K562 (cell line): ENCODE results near the gene AK2. TPM values are rescaled to one million over a fixed set of nuclear protein-coding genes. Genes with fewer than 3 reads are reported as not detected.

Source experiments
- ATAC-seq: fragments of 200-7000 bp; cut with Tn5 transposase; 3 replicates; pipeline ENCODE4 v1.9.1; 2020; ENCODE audit warnings: moderate library complexity
- BruUV-seq: library from RNA; stranded (reverse); fragments of 400-500 nt; replicated peaks from 2 replicates; lab custom pipeline; 2021; lab: Mats Ljungman, UMichigan
- CTCF ChIA-PET: fragments of 300-600 bp; formaldehyde crosslinking; extraction: SDS; loops from one replicate; lab custom pipeline; 2021; ENCODE audit warnings: low intra/inter-chr PET ratio; lab: Yijun Ruan, JAX
- POLR2A ChIA-PET: fragments of 300-600, 350-650 bp; sonication (Branson Sonifier 250); formaldehyde crosslinking; extraction: SDS; loops from one replicate; lab custom pipeline; 2021; ENCODE audit warnings: antibody characterized with exemption, inconsistent platforms; lab: Yijun Ruan, JAX
- DNase-seq, 4 experiments: peaks; one replicate each; pipeline versions ENCODE4 v3.0.0 to v3.0.0-alpha.2; 2011 to 2018; ENCODE audit warnings: low spot score in 3 of 4, mixed read lengths in 3 of 4; ENCODE audit errors: extremely low read depth in 1 of 4
- FAIRE-seq: peaks from 2 replicates; lab custom pipeline; 2011; peaks lifted over from hg19 to GRCh38; lab: Jason Lieb, UNC
- H2AFZ ChIP-seq: 2 replicates; pipeline ENCODE4 v1.6.0; 2011; ENCODE audit warnings: low read depth, low read length, control low read depth, inconsistent platforms
- H3K27ac ChIP-seq: fragments of 200-600 bp; 3 replicates; pipeline ENCODE4 v1.8.0; 2011; ENCODE audit warnings: low read depth, mild to moderate bottlenecking, control low read depth, inconsistent platforms, low read length, moderate library complexity, mixed read lengths; ENCODE audit errors: extremely low read depth
- H3K27me3 ChIP-seq, 2 experiments: fragments of 300-600 bp in 1 of 2; 2 replicates in 1 of 2; 3 replicates in 1 of 2; pipeline versions ENCODE4 v1.6.0 to v1.8.0; 2011; ENCODE audit warnings: inconsistent platforms in 2 of 2, low read length in 2 of 2, mild to moderate bottlenecking in 1 of 2, mixed read lengths in 1 of 2, moderate library complexity in 1 of 2; ENCODE audit not compliant: control insufficient read depth in 2 of 2, insufficient read depth in 2 of 2
- H3K36me3 ChIP-seq: fragments of 300-600 bp; 3 replicates; pipeline ENCODE4 v1.8.0; 2011; ENCODE audit warnings: mild to moderate bottlenecking, low read length, inconsistent platforms; ENCODE audit not compliant: control insufficient read depth, insufficient read depth
- H3K4me1 ChIP-seq, 2 experiments: fragments of 200-600 bp in 1 of 2; replicated peaks in 1 of 2; 2 replicates in 1 of 2; 3 replicates in 1 of 2; pipeline versions ENCODE4 v1.5.1 to v1.8.0; 2011; ENCODE audit warnings: inconsistent platforms in 2 of 2, low read length in 2 of 2, mild to moderate bottlenecking in 1 of 2, mixed read lengths in 1 of 2, moderate library complexity in 1 of 2; ENCODE audit not compliant: control insufficient read depth in 2 of 2, insufficient read depth in 2 of 2
- H3K4me2 ChIP-seq: 2 replicates; pipeline ENCODE4 v1.6.1; 2011; ENCODE audit warnings: low read length, control low read depth, inconsistent platforms, mixed read lengths; ENCODE audit not compliant: insufficient read depth
- H3K4me3 ChIP-seq: fragments of 200-600 bp; sonication (generic), shearing (Covaris generic); 2 replicates; pipeline ENCODE4 v1.5.1; 2016; ENCODE audit warnings: control low read depth, inconsistent platforms
- H3K79me2 ChIP-seq: fragments of 200-600 bp; 3 replicates; pipeline ENCODE4 v1.8.0; 2011; ENCODE audit warnings: low read length, inconsistent platforms; ENCODE audit not compliant: control insufficient read depth, insufficient read depth
- H3K9ac ChIP-seq, 2 experiments: 2 replicates each; pipeline versions ENCODE4 v1.6.0 to v1.6.1; 2011; ENCODE audit warnings: low read depth in 2 of 2, low read length in 2 of 2, control low read depth in 1 of 2, inconsistent platforms in 1 of 2, mild to moderate bottlenecking in 1 of 2, mixed read lengths in 1 of 2; ENCODE audit not compliant: insufficient read depth in 1 of 2
- H3K9me1 ChIP-seq: one replicate; pipeline ENCODE4 v1.6.0; 2011; ENCODE audit warnings: inconsistent platforms, mild to moderate bottlenecking, low read length, moderate library complexity; ENCODE audit not compliant: control insufficient read depth, insufficient read depth
- H3K9me3 ChIP-seq: replicated peaks from 2 replicates; pipeline ENCODE4 v1.5.1; 2011; ENCODE audit warnings: low read depth, low read length, inconsistent platforms; ENCODE audit not compliant: control insufficient read depth, insufficient read depth
- H4K20me1 ChIP-seq: replicated peaks from 2 replicates; pipeline ENCODE4 v1.6.1; 2011; ENCODE audit warnings: low read length, inconsistent platforms, mixed read lengths; ENCODE audit not compliant: control insufficient read depth, insufficient read depth
- ARHGAP35 ChIP-seq: fragments of 450-650 bp; IDR thresholded peaks from 2 replicates; pipeline ENCODE4 v1.6.1; 2018; ENCODE audit not compliant: partially characterized antibody
- ARID1B ChIP-seq: fragments of 450-650 bp; IDR thresholded peaks from 2 replicates; pipeline ENCODE4 v1.6.1; 2016; ENCODE audit warnings: antibody characterized with exemption, mild to moderate bottlenecking, inconsistent platforms
- ATF1 ChIP-seq, 2 experiments: fragments of 450-650 bp in 1 of 2; IDR thresholded peaks; 2 replicates each; pipeline ENCODE4 v1.6.1; 2016; ENCODE audit warnings: missing compliant biosample characterization in 1 of 2, missing genetic modification characterization in 1 of 2
- CTBP1 ChIP-seq: fragments of 450-650 bp; IDR thresholded peaks from 2 replicates; pipeline ENCODE4 v1.6.1; 2016; ENCODE audit warnings: borderline replicate concordance
- ETV6 ChIP-seq, 3 experiments: fragments of 150-350 bp in 1 of 3; sonication (generic) in 1 of 3; formaldehyde crosslinking in 1 of 3; IDR thresholded peaks; 2 replicates each; pipeline versions ENCODE4 v1.6.1 to v1.8.0; 2014 to 2022; ENCODE audit warnings: borderline replicate concordance in 2 of 3, low read depth in 2 of 3, antibody characterized with exemption in 1 of 3, low read length in 1 of 3, mild to moderate bottlenecking in 1 of 3, missing genetic modification reagents in 1 of 3
- PHF8 ChIP-seq: fragments of 200-600 bp; sonication (generic); IDR thresholded peaks from 2 replicates; pipeline ENCODE4 v1.6.1; 2012; ENCODE audit warnings: mixed run types, mild to moderate bottlenecking, inconsistent platforms, low read length, moderate library complexity, borderline replicate concordance
- SRSF3 ChIP-seq: fragments of 200-400 bp; formaldehyde crosslinking; IDR thresholded peaks from 2 replicates; pipeline ENCODE4 v1.6.1; 2016; ENCODE audit warnings: mild to moderate bottlenecking, low read length, moderate library complexity; ENCODE audit not compliant: insufficient read depth
- TAF1 ChIP-seq: IDR thresholded peaks from 2 replicates; pipeline ENCODE4 v1.6.1; 2011; ENCODE audit warnings: mild to moderate bottlenecking, low read length, moderate library complexity; ENCODE audit not compliant: insufficient read depth, control insufficient read depth, severe bottlenecking; ENCODE audit errors: extremely low read depth
- ZFX ChIP-seq: sonication (generic); formaldehyde crosslinking; IDR thresholded peaks from 2 replicates; pipeline ENCODE4 v1.8.0; 2022; ENCODE audit warnings: mild to moderate bottlenecking, missing genetic modification reagents, moderate library complexity
- WGBS: fragments of 100-300 bp; shearing (Covaris generic); methylation state at CpG from one replicate; pipeline ENCODE4 v1.1.6; 2016; ENCODE audit warnings: low coverage, mixed read lengths; ENCODE audit not compliant: insufficient coverage; ENCODE audit errors: missing lambda C conversion rate; 5-methylcytosine and 5-hydroxymethylcytosine counted together
- in situ Hi-C: fragments of 300-500 bp; cut with MboI; formaldehyde crosslinking; loops from 4 replicates; pipeline ENCODE4 v1.15.0; 2018; ENCODE audit warnings: inconsistent platforms, mixed read lengths
- intact Hi-C: fragments of 100-400 bp; cut with micrococcal nuclease; formaldehyde crosslinking; loops from 2 replicates; pipeline ENCODE4 v1.14.2; 2022
- polyA plus RNA-seq, 8 experiments: library from polyadenylated mRNA; depleted of rRNA in 4 of 8; stranded (reverse) in 5 of 8; unstranded in 3 of 8; fragments of >200 nt; fragmentation: Nextera tagmentation in 2 of 8; fragmentation: Illumina TruSeq in 1 of 8; extraction: Ambion mirVana in 2 of 8; extraction: Trizol in 1 of 8; gene quantifications; 2 replicates each; pipeline versions ENCODE4 v1.2.1 to v1.2.3, GENCODE V29; 2011 to 2014; ENCODE audit warnings: inconsistent platforms in 1 of 8, missing spikeins in 1 of 8
- total RNA-seq, 7 experiments: library from RNA; depleted of rRNA in 6 of 7; stranded (reverse); fragments of >200 nt in 6 of 7; fragmentation: Illumina TruSeq in 2 of 7; extraction: Trizol in 2 of 7; gene quantifications; 2 replicates each; pipeline versions ENCODE4 v1.2.1 to v1.2.3, GENCODE V29; 2011 to 2021; ENCODE audit warnings: low replicate concordance in 1 of 7
- TF ChIP-seq, protein P1 (sequence below), 2 experiments: fragments of 450-650 bp; formaldehyde crosslinking in 1 of 2; IDR thresholded peaks; 2 replicates each; pipeline versions ENCODE4 v1.4.0 to v1.6.1; 2014 to 2020; ENCODE audit warnings: mild to moderate bottlenecking in 2 of 2, borderline replicate concordance in 1 of 2, low read depth in 1 of 2

Gene AK2
- total and polyA plus RNA-seq, 9 of the 15 experiments (the other 6 are each of a cell fraction or from before 2014, with no cell fraction given) = 105 to 1,050 (median 509) TPM

DNA sequence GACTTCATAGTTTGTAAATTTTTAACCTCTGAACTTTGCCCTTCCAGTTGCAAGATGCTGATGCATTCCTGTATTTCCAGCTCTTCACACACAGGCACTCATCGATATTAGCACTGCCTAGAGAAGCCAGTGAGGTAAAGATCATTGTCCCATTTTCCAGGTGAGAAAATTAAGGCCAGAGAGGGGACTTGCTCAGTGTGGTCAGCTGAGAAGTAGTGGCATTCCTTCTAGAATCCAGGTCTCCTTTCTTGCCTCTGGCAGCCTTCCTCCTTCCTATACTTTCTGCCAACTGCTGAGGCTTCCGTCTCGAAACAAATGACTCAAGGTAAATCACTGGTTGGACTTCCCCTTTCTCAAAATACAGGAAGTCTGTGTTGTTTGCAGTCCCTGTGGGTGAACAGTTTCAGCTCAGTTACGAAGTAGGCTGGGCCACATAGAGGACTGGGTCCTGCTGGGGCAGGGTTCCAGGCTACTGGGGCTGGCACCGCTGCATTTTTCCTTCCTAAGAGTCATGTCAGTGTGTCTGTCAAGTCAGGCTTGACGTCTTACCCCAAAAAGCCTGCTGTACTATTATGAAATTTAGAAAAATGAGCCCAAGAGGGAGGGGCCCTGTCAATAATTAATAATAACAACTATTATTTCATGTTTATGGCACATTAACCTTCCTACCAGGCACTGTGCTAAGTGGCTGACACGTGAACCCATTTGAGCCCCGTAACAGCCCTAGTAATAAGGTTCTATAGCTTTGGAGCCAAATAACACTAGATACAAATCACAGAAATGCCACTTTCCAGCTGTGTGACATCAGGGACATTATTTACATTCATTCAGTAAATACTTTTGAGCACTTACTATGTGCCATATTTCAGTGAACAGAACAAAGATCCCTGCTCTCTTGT is 55.4 kb downstream of the AK2 start:
- in situ Hi-C loops = no loop called here
- CTCF ChIA-PET = no interaction called here
- Histone ChIP-seq H3K27ac (peak overlapping the region; percentile 60; the same call in 2 of the 3 replicates), H2AFZ (peak overlapping the region; percentile 75), H3K9ac (peak overlapping the region in 1 of 2 experiments; percentile 37; a peak in 3 of 4 replicates), H3K79me2 (no peaks in the 10 kb centered on the region), H3K27me3 (peaks cover 0 to 4% of the 10 kb centered on the region in 2 experiments; a peak in 2 of 5 replicates), H4K20me1 (no peaks in the 10 kb centered on the region), H3K4me3 (no peak overlapping the region), H3K9me1 (no peaks in the 10 kb centered on the region), H3K9me3 (no peaks in the 10 kb centered on the region), H3K4me2 (peak overlapping the region; percentile 65), H3K36me3 (no peaks in the 10 kb centered on the region), H3K4me1 (peaks cover 0 to 2% of the 10 kb centered on the region in 2 experiments; a peak in 3 of 5 replicates)
- intact Hi-C loops = no loop called here
- BruUV-seq = no TSS peak
- ATAC-seq (peak; percentile 86), DNase-seq (peak in 2 of 4 experiments; percentile 40 to 67), FAIRE-seq (peak; percentile 82)
- POLR2A ChIA-PET = interaction anchor here (0.5 to 2.3 kb wide), 9 partner anchors 9 to 378 kb away, joined by 3 to 12 read pairs (median 3); partner anchors contain the start of gene RNF19B
- 8% methylated on average over 8 of the region's 8 CpGs for WGBS
- peak; percentile 65 for TF ChIP-seq ARID1B
- peak; percentile 52 for TF ChIP-seq TAF1
- TF ChIP-seq PHF8 = peak; percentile 60; the same call in 1 of the 2 replicates
- no peak for TF ChIP-seq ATF1 (CRISPR knock-in tag; IDR thresholded peaks at IDR 0.05)
- peak; percentile 48; the same call in 1 of the 2 replicates for TF ChIP-seq ATF1 (tag; IDR thresholded peaks at IDR 0.05)
- peak in 1 of 2 experiments; percentile 80; a peak in 2 of 4 replicates for TF ChIP-seq ETV6 (IDR thresholded peaks at IDR 0.05; ENCODE audit: borderline replicate concordance in 1 of 2, low read depth in 2 of 2, low read length in 1 of 2)
- no peak for TF ChIP-seq ETV6 (CRISPR knock-in tag; IDR thresholded peaks at IDR 0.05; ENCODE audit: borderline replicate concordance)
- TF ChIP-seq, protein P1, sequence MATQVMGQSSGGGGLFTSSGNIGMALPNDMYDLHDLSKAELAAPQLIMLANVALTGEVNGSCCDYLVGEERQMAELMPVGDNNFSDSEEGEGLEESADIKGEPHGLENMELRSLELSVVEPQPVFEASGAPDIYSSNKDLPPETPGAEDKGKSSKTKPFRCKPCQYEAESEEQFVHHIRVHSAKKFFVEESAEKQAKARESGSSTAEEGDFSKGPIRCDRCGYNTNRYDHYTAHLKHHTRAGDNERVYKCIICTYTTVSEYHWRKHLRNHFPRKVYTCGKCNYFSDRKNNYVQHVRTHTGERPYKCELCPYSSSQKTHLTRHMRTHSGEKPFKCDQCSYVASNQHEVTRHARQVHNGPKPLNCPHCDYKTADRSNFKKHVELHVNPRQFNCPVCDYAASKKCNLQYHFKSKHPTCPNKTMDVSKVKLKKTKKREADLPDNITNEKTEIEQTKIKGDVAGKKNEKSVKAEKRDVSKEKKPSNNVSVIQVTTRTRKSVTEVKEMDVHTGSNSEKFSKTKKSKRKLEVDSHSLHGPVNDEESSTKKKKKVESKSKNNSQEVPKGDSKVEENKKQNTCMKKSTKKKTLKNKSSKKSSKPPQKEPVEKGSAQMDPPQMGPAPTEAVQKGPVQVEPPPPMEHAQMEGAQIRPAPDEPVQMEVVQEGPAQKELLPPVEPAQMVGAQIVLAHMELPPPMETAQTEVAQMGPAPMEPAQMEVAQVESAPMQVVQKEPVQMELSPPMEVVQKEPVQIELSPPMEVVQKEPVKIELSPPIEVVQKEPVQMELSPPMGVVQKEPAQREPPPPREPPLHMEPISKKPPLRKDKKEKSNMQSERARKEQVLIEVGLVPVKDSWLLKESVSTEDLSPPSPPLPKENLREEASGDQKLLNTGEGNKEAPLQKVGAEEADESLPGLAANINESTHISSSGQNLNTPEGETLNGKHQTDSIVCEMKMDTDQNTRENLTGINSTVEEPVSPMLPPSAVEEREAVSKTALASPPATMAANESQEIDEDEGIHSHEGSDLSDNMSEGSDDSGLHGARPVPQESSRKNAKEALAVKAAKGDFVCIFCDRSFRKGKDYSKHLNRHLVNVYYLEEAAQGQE (IDR thresholded peaks at IDR 0.05; ENCODE audit: borderline replicate concordance) = peak; percentile 21; the same call in 1 of the 2 replicates
- TF ChIP-seq, protein P1 (CRISPR knock-in tag; IDR thresholded peaks at IDR 0.05; ENCODE audit: low read depth) = no peak; the same call in 1 of the 2 replicates
- TF ChIP-seq SRSF3 = no peak
- TF ChIP-seq ZFX (CRISPR knock-in tag) = peak; percentile 39; the same call in 1 of the 2 replicates
- TF ChIP-seq ARHGAP35 = no peak
- TF ChIP-seq CTBP1 = peak; percentile 82
